ENCODE results near the gene TBX10.
"Not testable (repeated sequence)": the region's sequence is repeated elsewhere in the genome, so short reads cannot be mapped to it uniquely, and the experiment has no call there.

The TBX10 gene

DNA sequence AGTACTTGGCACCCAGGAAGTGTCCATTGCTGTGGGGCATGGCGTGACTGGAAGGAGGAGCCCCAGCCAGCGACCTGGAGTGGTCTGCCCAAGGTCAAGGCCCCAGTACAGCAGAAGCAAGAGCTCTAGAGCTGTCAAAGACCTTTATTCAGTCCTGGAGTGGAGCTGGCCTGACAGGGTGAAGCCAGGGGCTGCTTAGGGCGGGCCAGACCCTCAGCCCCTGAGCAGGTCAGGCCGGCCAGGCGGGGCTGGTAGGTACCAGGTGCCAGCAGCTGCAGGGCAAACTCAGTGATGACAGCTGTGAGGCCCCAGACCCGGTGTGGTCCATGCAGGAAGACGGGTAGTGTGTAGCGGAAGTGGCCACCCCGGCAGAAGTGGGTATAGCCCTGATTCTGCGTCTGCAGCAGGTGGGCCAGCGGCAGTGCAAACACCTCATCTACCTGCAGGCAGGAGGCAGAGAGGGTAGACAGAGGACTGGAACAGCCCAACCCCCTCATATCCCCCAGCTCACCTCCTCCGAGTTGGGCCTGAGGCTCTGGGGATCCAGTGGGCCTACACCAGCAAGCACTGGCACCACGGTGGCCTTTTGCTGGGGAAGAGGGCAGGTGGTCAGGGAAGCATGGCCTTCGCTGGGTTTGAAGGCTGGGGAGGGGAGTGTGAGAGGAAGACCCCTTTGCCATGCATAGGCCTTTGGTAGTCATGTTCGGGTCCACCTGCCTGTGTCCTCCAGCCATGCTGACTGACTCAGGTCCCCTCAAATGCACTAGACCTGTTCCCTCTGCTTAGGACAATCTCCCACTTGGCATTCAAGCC, 11.5 kb downstream of the TBX10 start:
- TF ChIP-seq, protein P1, sequence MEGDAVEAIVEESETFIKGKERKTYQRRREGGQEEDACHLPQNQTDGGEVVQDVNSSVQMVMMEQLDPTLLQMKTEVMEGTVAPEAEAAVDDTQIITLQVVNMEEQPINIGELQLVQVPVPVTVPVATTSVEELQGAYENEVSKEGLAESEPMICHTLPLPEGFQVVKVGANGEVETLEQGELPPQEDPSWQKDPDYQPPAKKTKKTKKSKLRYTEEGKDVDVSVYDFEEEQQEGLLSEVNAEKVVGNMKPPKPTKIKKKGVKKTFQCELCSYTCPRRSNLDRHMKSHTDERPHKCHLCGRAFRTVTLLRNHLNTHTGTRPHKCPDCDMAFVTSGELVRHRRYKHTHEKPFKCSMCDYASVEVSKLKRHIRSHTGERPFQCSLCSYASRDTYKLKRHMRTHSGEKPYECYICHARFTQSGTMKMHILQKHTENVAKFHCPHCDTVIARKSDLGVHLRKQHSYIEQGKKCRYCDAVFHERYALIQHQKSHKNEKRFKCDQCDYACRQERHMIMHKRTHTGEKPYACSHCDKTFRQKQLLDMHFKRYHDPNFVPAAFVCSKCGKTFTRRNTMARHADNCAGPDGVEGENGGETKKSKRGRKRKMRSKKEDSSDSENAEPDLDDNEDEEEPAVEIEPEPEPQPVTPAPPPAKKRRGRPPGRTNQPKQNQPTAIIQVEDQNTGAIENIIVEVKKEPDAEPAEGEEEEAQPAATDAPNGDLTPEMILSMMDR (IDR thresholded peaks at IDR 0.05; ENCODE audit: borderline replicate concordance, extremely low read depth, low read length, poor library complexity, severe bottlenecking): no peak
- TF ChIP-seq EZH2 (IDR thresholded peaks at IDR 0.05; ENCODE audit: borderline replicate concordance, low read depth, low read length, severe bottlenecking): no peak
- Histone ChIP-seq H3K4me2 (ENCODE audit: insufficient read depth, low read length) (peak overlapping the region; percentile 88), H3K36me3 (ENCODE audit: insufficient read depth, low read length) (peaks cover 25% of the 10 kb centered on the region), H3K27me3 (ENCODE audit: insufficient read depth, low read length, poor library complexity) (no peaks in the 10 kb centered on the region), H3K4me3 (ENCODE audit: low read depth in 1 of 2, low read length in 2 of 2) (peak overlapping the region in 1 of 2 experiments; percentile 96; a peak in 2 of 4 replicates), H3K79me2 (ENCODE audit: insufficient read depth, low read length) (peaks cover 25% of the 10 kb centered on the region), H2AFZ (ENCODE audit: low read depth, low read length) (no peak overlapping the region), H4K20me1 (ENCODE audit: insufficient read depth, low read length) (no peaks in the 10 kb centered on the region), H3K27ac (ENCODE audit: low read length) (peak overlapping the region; percentile 97), H3K4me1 (ENCODE audit: insufficient read depth, low read length) (peaks cover 73% of the 10 kb centered on the region), H3K9ac (ENCODE audit: low read depth, low read length) (peak overlapping the region; percentile 99), H3K9me3 (ENCODE audit: insufficient read depth, low read length, severe bottlenecking) (no peaks in the 10 kb centered on the region)
- ATAC-seq (ENCODE audit: insufficient read depth, low read depth) (no peak), DNase-seq (no peak)

- Histone ChIP-seq H2AFZ (ENCODE audit: low read depth, low read length) (no peak overlapping the region), H3K27ac (ENCODE audit: low read length) (peak overlapping the region; percentile 97), H3K4me2 (ENCODE audit: insufficient read depth, low read length) (peak overlapping the region; percentile 88), H3K4me3 (ENCODE audit: low read depth in 1 of 2, low read length in 2 of 2) (peak overlapping the region in 1 of 2 experiments; percentile 96; a peak in 1 of 4 replicates), H3K79me2 (ENCODE audit: insufficient read depth, low read length) (peaks cover 25% of the 10 kb centered on the region), H3K36me3 (ENCODE audit: insufficient read depth, low read length) (peaks cover 25% of the 10 kb centered on the region), H3K4me1 (ENCODE audit: insufficient read depth, low read length) (peaks cover 73% of the 10 kb centered on the region), H3K9me3 (ENCODE audit: insufficient read depth, low read length, severe bottlenecking) (no peaks in the 10 kb centered on the region), H3K27me3 (ENCODE audit: insufficient read depth, low read length, poor library complexity) (no peaks in the 10 kb centered on the region), H4K20me1 (ENCODE audit: insufficient read depth, low read length) (no peaks in the 10 kb centered on the region), H3K9ac (ENCODE audit: low read depth, low read length) (peak overlapping the region; percentile 99)
- ATAC-seq (ENCODE audit: insufficient read depth, low read depth) (no peak), DNase-seq (peak; percentile 27)
- TF ChIP-seq, protein P1 (IDR thresholded peaks at IDR 0.05; ENCODE audit: borderline replicate concordance, extremely low read depth, low read length, poor library complexity, severe bottlenecking): no peak
- no peak for TF ChIP-seq EZH2 (IDR thresholded peaks at IDR 0.05; ENCODE audit: borderline replicate concordance, low read depth, low read length, severe bottlenecking)
These were observed 12.1 kb downstream of the TBX10 start for GRCh38 chr11:67627441-67627811.

DNA sequence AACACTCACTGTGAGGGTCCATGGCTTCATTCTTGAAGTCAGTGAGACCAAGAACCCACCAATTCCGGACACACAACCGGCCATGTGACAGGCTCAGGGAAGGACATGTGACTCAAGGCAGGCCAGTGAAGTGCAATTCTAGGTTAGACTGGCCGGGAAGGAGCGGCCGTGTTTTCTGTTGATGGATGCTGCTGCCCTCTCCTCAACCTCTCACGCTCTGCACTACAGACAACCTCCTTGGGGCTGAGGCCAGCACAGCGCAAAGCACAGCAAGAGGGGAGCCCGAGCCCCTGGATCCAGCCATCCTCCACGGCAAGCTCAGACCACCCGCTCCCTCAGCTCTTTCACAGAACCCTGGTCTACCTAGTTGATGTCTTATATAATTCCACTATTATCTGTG, 12.6 kb downstream of the TBX10 start:
- Histone ChIP-seq H3K9me3 (ENCODE audit: insufficient read depth, low read length, severe bottlenecking) (no peaks in the 10 kb centered on the region), H3K9ac (ENCODE audit: low read depth, low read length) (peak overlapping the region; percentile 99; the same call in 1 of the 2 replicates), H3K4me2 (ENCODE audit: insufficient read depth, low read length) (peak overlapping the region; percentile 88), H2AFZ (ENCODE audit: low read depth, low read length) (no peak overlapping the region), H3K4me3 (ENCODE audit: low read depth in 1 of 2, low read length in 2 of 2) (no peak overlapping the region; a peak in 1 of 4 replicates), H3K27me3 (ENCODE audit: insufficient read depth, low read length, poor library complexity) (no peaks in the 10 kb centered on the region), H4K20me1 (ENCODE audit: insufficient read depth, low read length) (no peaks in the 10 kb centered on the region), H3K79me2 (ENCODE audit: insufficient read depth, low read length) (peaks cover 25% of the 10 kb centered on the region), H3K4me1 (ENCODE audit: insufficient read depth, low read length) (peaks cover 70% of the 10 kb centered on the region), H3K27ac (ENCODE audit: low read length) (peak overlapping the region; percentile 97), H3K36me3 (ENCODE audit: insufficient read depth, low read length) (peaks cover 25% of the 10 kb centered on the region)
- TF ChIP-seq EZH2 (IDR thresholded peaks at IDR 0.05; ENCODE audit: borderline replicate concordance, low read depth, low read length, severe bottlenecking): no peak
- DNase-seq (no peak), ATAC-seq (ENCODE audit: insufficient read depth, low read depth) (no peak)

- not testable (repeated sequence) for H3K27me3 ChIP-seq (ENCODE audit: insufficient read depth, low read length, poor library complexity); H3K4me3 ChIP-seq (ENCODE audit: low read depth in 1 of 2, low read length in 2 of 2); H3K9me3 ChIP-seq (ENCODE audit: insufficient read depth, low read length, severe bottlenecking); H4K20me1 ChIP-seq (ENCODE audit: insufficient read depth, low read length); H3K4me2 ChIP-seq (ENCODE audit: insufficient read depth, low read length); H2AFZ ChIP-seq (ENCODE audit: low read depth, low read length); H3K9ac ChIP-seq (ENCODE audit: low read depth, low read length); ATAC-seq (ENCODE audit: insufficient read depth, low read depth)
- Histone ChIP-seq H3K79me2 (ENCODE audit: insufficient read depth, low read length) (peaks cover 30% of the 10 kb centered on the region), H3K27ac (ENCODE audit: low read length) (peak overlapping the region; percentile 22; the same call in 1 of the 2 replicates), H3K4me1 (ENCODE audit: insufficient read depth, low read length) (peaks cover 67% of the 10 kb centered on the region), H3K36me3 (ENCODE audit: insufficient read depth, low read length) (peaks cover 25% of the 10 kb centered on the region)
- peak; percentile 65 for DNase-seq
These were observed 13.3 kb downstream of the TBX10 start for GRCh38 chr11:67626131-67626833.

DNA sequence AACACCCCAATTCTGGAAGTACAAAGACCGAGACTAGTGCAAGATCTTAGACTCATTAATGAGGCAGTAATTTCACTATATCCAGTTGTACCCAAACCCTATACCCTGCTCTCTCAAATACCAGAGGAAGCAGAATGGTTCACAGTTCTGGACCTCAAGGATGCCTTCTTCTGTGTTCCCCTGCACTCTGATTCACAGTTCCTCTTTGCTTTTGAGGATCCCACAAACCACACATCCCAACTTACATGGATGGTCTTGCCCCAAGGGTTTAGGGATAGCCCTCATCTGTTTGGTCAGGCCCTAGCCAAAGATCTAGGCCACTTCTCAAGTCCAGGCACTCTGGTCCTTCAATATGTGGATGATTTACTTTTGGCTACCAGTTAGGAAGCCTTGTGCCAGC, 15.8 kb downstream of the TBX10 start:
- H2AFZ ChIP-seq (ENCODE audit: low read depth, low read length); ATAC-seq (ENCODE audit: insufficient read depth, low read depth); H4K20me1 ChIP-seq (ENCODE audit: insufficient read depth, low read length); H3K9me3 ChIP-seq (ENCODE audit: insufficient read depth, low read length, severe bottlenecking); H3K9ac ChIP-seq (ENCODE audit: low read depth, low read length); H3K27me3 ChIP-seq (ENCODE audit: insufficient read depth, low read length, poor library complexity); H3K4me3 ChIP-seq (ENCODE audit: low read depth in 1 of 2, low read length in 2 of 2); DNase-seq: not testable (repeated sequence)
- Histone ChIP-seq H3K27ac (ENCODE audit: low read length) (0 out of 2 replicates have a peak overlapping the region, but pooled peaks have one; percentile 31), H3K36me3 (ENCODE audit: insufficient read depth, low read length) (peaks cover 25% of the 10 kb centered on the region), H3K4me2 (ENCODE audit: insufficient read depth, low read length) (peak overlapping the region; percentile 19), H3K79me2 (ENCODE audit: insufficient read depth, low read length) (peaks cover 30% of the 10 kb centered on the region), H3K4me1 (ENCODE audit: insufficient read depth, low read length) (peaks cover 59% of the 10 kb centered on the region)

DNA sequence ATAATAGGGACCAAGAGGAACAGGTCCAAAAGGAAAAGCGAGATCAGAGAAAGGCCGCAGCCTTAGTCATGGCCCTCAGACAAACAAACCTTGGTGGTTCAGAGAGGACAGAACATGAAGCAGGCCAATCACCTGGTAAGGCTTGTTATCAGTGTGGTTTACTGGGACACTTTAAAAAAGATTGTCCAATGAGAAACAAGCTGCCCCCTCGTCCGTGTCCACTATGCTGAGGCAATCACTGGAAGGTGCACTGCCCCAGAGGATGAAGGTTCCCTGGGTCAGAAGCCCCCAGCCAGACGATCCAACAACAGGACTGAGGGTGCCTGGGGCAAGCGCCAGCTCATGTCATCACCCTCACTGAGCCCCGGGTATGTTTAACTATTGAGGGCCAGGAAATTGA, 16.7 kb downstream of the TBX10 start:
- H3K9ac ChIP-seq (ENCODE audit: low read depth, low read length); H3K9me3 ChIP-seq (ENCODE audit: insufficient read depth, low read length, severe bottlenecking); H3K4me3 ChIP-seq (ENCODE audit: low read depth in 1 of 2, low read length in 2 of 2); DNase-seq; H3K27ac ChIP-seq (ENCODE audit: low read length); H3K27me3 ChIP-seq (ENCODE audit: insufficient read depth, low read length, poor library complexity); ATAC-seq (ENCODE audit: insufficient read depth, low read depth); H4K20me1 ChIP-seq (ENCODE audit: insufficient read depth, low read length); H2AFZ ChIP-seq (ENCODE audit: low read depth, low read length); H3K4me2 ChIP-seq (ENCODE audit: insufficient read depth, low read length): not testable (repeated sequence)
- peaks cover 57% of the 10 kb centered on the region for H3K4me1 ChIP-seq (ENCODE audit: insufficient read depth, low read length)
- H3K79me2 ChIP-seq (ENCODE audit: insufficient read depth, low read length): peaks cover 21% of the 10 kb centered on the region
- H3K36me3 ChIP-seq (ENCODE audit: insufficient read depth, low read length): peaks cover 16% of the 10 kb centered on the region

Data from DND-41 (cell line).